HepG2 (cell line): ENCODE results near the gene SPHK1. TPM values are rescaled to one million over a fixed set of nuclear protein-coding genes. Genes with fewer than 3 reads are reported as not detected.

ENCODE experiments used
- BATF2 ChIP-seq: sonication (generic); formaldehyde crosslinking; IDR thresholded peaks from 2 replicates; pipeline ENCODE4 v1.8.0; 2022; ENCODE audit warnings: mild to moderate bottlenecking, missing genetic modification reagents, moderate library complexity
- DZIP1 ChIP-seq: sonication (generic); formaldehyde crosslinking; IDR thresholded peaks from 2 replicates; pipeline ENCODE4 v1.5.0; 2020; ENCODE audit warnings: mild to moderate bottlenecking, missing genetic modification reagents
- KMT2B ChIP-seq: IDR thresholded peaks from 2 replicates; pipeline ENCODE4 v1.6.1; 2016; ENCODE audit warnings: missing genetic modification reagents, missing compliant biosample characterization
- PAWR ChIP-seq: sonication (generic); formaldehyde crosslinking; IDR thresholded peaks from 2 replicates; pipeline ENCODE4 v1.4.0; 2020; ENCODE audit warnings: missing genetic modification reagents, mild to moderate bottlenecking, borderline replicate concordance
- PRDM15 ChIP-seq: sonication (generic); formaldehyde crosslinking; IDR thresholded peaks from 2 replicates; pipeline ENCODE4 v1.4.0; 2020; ENCODE audit warnings: missing genetic modification reagents
- RBM39 ChIP-seq: fragments of 200-400 bp; formaldehyde crosslinking; IDR thresholded peaks from one replicate; pipeline ENCODE4 v1.6.1; 2018; ENCODE audit warnings: antibody characterized with exemption, mild to moderate bottlenecking, low read depth, low read length; ENCODE audit not compliant: poor library complexity, severe bottlenecking
- RNF219 ChIP-seq: sonication (generic); formaldehyde crosslinking; IDR thresholded peaks from 2 replicates; pipeline ENCODE4 v1.5.0; 2020; ENCODE audit warnings: mild to moderate bottlenecking, missing genetic modification reagents
- SRSF4 ChIP-seq: fragments of 200-400 bp; formaldehyde crosslinking; IDR thresholded peaks from one replicate; pipeline ENCODE4 v1.6.1; 2018; ENCODE audit warnings: mild to moderate bottlenecking, low read depth, low read length, moderate library complexity; ENCODE audit not compliant: poor library complexity, severe bottlenecking
- THYN1 ChIP-seq: sonication (generic); formaldehyde crosslinking; IDR thresholded peaks from 2 replicates; pipeline ENCODE4 v1.8.1; 2023; ENCODE audit warnings: low read depth, mild to moderate bottlenecking, moderate library complexity, missing genetic modification reagents, borderline replicate concordance
- ZMYM2 ChIP-seq: sonication (generic); formaldehyde crosslinking; IDR thresholded peaks from 2 replicates; pipeline ENCODE4 v1.8.0; 2022; ENCODE audit warnings: mild to moderate bottlenecking, missing genetic modification reagents
- ZNF567 ChIP-seq: sonication (generic); formaldehyde crosslinking; IDR thresholded peaks from 2 replicates; pipeline ENCODE4 v1.8.1; 2023; ENCODE audit warnings: mild to moderate bottlenecking, missing genetic modification reagents, borderline replicate concordance
- ZNF670 ChIP-seq: sonication (generic); formaldehyde crosslinking; IDR thresholded peaks from 2 replicates; pipeline ENCODE4 v1.8.0; 2022; ENCODE audit warnings: mild to moderate bottlenecking, missing genetic modification reagents, borderline replicate concordance
- ZNF674 ChIP-seq: sonication (generic); formaldehyde crosslinking; IDR thresholded peaks from 2 replicates; pipeline ENCODE4 v1.5.0; 2020; ENCODE audit warnings: low read depth, mild to moderate bottlenecking, missing genetic modification reagents
- polyA plus RNA-seq, 8 experiments: library from polyadenylated mRNA; depleted of rRNA in 3 of 8; stranded (reverse) in 7 of 8; unstranded in 1 of 8; fragments of >200 nt; fragmentation: Illumina TruSeq in 4 of 8; extraction: Trizol in 4 of 8; gene quantifications; 2 replicates each; pipeline versions ENCODE4 v1.2.1 to v1.2.3, GENCODE V29; 2011 to 2016; ENCODE audit warnings: low read depth in 4 of 8, missing spikeins in 1 of 8, mixed read lengths in 1 of 8; ENCODE audit not compliant: insufficient read depth in 1 of 8
- total RNA-seq, 5 experiments: library from RNA; depleted of rRNA; stranded (reverse); fragments of >200 nt; fragmentation: Illumina TruSeq; extraction: Trizol; gene quantifications; 2 replicates each; pipeline ENCODE4 v1.2.3, GENCODE V29; 2016; ENCODE audit warnings: low read depth in 1 of 5
- TF ChIP-seq, protein P1 (sequence below): IDR thresholded peaks from 2 replicates; pipeline ENCODE4 v1.6.1; 2016; ENCODE audit warnings: low read depth, borderline replicate concordance
- TF ChIP-seq, protein P2 (sequence below): IDR thresholded peaks from 2 replicates; pipeline ENCODE4 v1.6.1; 2016; ENCODE audit warnings: missing compliant biosample characterization, missing genetic modification reagents, borderline replicate concordance

The SPHK1 gene
- total and polyA plus RNA-seq, 2 of the 13 experiments (the other 11 are each of a cell fraction or from before 2014, with no cell fraction given): 129 to 160 TPM

- TF ChIP-seq SRSF4 (no peak), ZMYM2 (peak; percentile 92), ZNF567 (no peak; the same call in 1 of the 2 replicates), PAWR (CRISPR knock-in tag) (no peak), PRDM15 (CRISPR knock-in tag) (peak; percentile 86), KMT2B (peak; percentile 88), DZIP1 (CRISPR knock-in tag) (peak; percentile 95; the same call in 1 of the 2 replicates), ZNF670 (CRISPR knock-in tag) (peak; percentile 97; the same call in 1 of the 2 replicates), RNF219 (CRISPR knock-in tag) (peak; percentile 96), ZNF674 (CRISPR knock-in tag) (no peak; the same call in 1 of the 2 replicates), RBM39 (peak; percentile 98), THYN1 (no peak), BATF2 (CRISPR knock-in tag) (peak; percentile 96)
- TF ChIP-seq, protein P1, sequence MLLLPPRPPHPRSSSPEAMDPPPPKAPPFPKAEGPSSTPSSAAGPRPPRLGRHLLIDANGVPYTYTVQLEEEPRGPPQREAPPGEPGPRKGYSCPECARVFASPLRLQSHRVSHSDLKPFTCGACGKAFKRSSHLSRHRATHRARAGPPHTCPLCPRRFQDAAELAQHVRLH (CRISPR knock-in tag): peak; percentile 97; the same call in 1 of the 2 replicates
- TF ChIP-seq, protein P2, sequence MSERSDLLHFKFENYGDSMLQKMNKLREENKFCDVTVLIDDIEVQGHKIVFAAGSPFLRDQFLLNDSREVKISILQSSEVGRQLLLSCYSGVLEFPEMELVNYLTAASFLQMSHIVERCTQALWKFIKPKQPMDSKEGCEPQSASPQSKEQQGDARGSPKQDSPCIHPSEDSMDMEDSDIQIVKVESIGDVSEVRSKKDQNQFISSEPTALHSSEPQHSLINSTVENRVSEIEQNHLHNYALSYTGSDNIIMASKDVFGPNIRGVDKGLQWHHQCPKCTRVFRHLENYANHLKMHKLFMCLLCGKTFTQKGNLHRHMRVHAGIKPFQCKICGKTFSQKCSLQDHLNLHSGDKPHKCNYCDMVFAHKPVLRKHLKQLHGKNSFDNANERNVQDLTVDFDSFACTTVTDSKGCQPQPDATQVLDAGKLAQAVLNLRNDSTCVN (CRISPR knock-in tag): peak; percentile 86
Observed at GRCh38 chr17:76385892-76386786, 1.7 kb downstream of the SPHK1 start (continued).
